Hepatocyte (in vitro differentiated cells): Measurements from ENCODE around the gene ATP9B. TPM values are rescaled to one million over a fixed set of nuclear protein-coding genes. Genes with fewer than 3 reads are reported as not detected.

ENCODE experiments used
- DNase-seq: peaks from one replicate; pipeline ENCODE4 v3.0.0-alpha.2; 2016; ENCODE audit warnings: low spot score
- H2AFZ ChIP-seq: fragments of 200-600 bp; sonication (generic); 2 replicates; pipeline ENCODE4 v1.6.0; 2016; ENCODE audit warnings: antibody characterized with exemption, mild to moderate bottlenecking
- H3K27ac ChIP-seq: fragments of 200-600 bp; sonication (generic); 2 replicates; pipeline ENCODE4 v1.5.1; 2016; ENCODE audit warnings: mild to moderate bottlenecking
- H3K27me3 ChIP-seq: fragments of 200-600 bp; sonication (generic); 2 replicates; pipeline ENCODE4 v1.6.1; 2016
- H3K36me3 ChIP-seq: fragments of 200-600 bp; sonication (generic); replicated peaks from 2 replicates; pipeline ENCODE4 v1.5.1; 2016; ENCODE audit warnings: low read depth; ENCODE audit not compliant: insufficient read depth
- H3K4me1 ChIP-seq: fragments of 200-600 bp; sonication (generic); 2 replicates; pipeline ENCODE4 v1.5.1; 2016; ENCODE audit warnings: mild to moderate bottlenecking, moderate library complexity; ENCODE audit not compliant: insufficient read depth
- H3K4me2 ChIP-seq: fragments of 200-600 bp; sonication (generic); 2 replicates; pipeline ENCODE4 v1.6.0; 2016
- H3K4me3 ChIP-seq: fragments of 200-600 bp; sonication (generic); 2 replicates; pipeline ENCODE4 v1.5.1; 2016; ENCODE audit warnings: mild to moderate bottlenecking
- H3K79me2 ChIP-seq: fragments of 200-600 bp; sonication (generic); 2 replicates; pipeline ENCODE4 v1.6.0; 2017; ENCODE audit warnings: mild to moderate bottlenecking
- H3K9me2 ChIP-seq: fragments of 200-600 bp; sonication (generic); replicated peaks from 2 replicates; pipeline ENCODE4 v1.6.0; 2017; ENCODE audit warnings: mild to moderate bottlenecking; ENCODE audit not compliant: insufficient read depth
- H3K9me3 ChIP-seq: fragments of 200-600 bp; sonication (generic); 2 replicates; pipeline ENCODE4 v1.5.1; 2016; ENCODE audit warnings: low read depth, mild to moderate bottlenecking
- H4K20me1 ChIP-seq: fragments of 200-600 bp; sonication (generic); 2 replicates; pipeline ENCODE4 v1.6.0; 2016; ENCODE audit warnings: mild to moderate bottlenecking; ENCODE audit not compliant: insufficient read depth, poor library complexity, severe bottlenecking
- EZH2 ChIP-seq: fragments of 200-600 bp; sonication (generic); IDR thresholded peaks from 2 replicates; pipeline ENCODE4 v1.6.1; 2016; ENCODE audit warnings: antibody characterized with exemption, mild to moderate bottlenecking, borderline replicate concordance
- EZH2phosphoT487 ChIP-seq: fragments of 200-600 bp; sonication (generic); IDR thresholded peaks from one replicate; pipeline ENCODE4 v1.6.1; 2018; ENCODE audit warnings: antibody characterized with exemption, mild to moderate bottlenecking, low read depth, moderate library complexity; ENCODE audit not compliant: unreplicated experiment, severe bottlenecking
- WGBS: methylation state at CpG from one replicate; pipeline ENCODE4 v1.1.6; 2016; ENCODE audit warnings: low lambda C conversion rate; ENCODE audit errors: missing lambda C conversion rate; 5-methylcytosine and 5-hydroxymethylcytosine counted together
- polyA plus RNA-seq: library from polyadenylated mRNA; unstranded; fragments of >200 nt; fragmentation: Nextera tagmentation; extraction: Ambion mirVana; gene quantifications from 2 replicates; pipeline ENCODE4 v1.2.1, GENCODE V29; 2016
- total RNA-seq: library from RNA; depleted of rRNA; stranded (reverse); fragments of >200 nt; gene quantifications from 2 replicates; pipeline ENCODE4 v1.2.3, GENCODE V29; 2014
- TF ChIP-seq, protein P1 (sequence below): fragments of 200-600 bp; sonication (generic); IDR thresholded peaks from 2 replicates; pipeline ENCODE4 v1.5.1; 2016; ENCODE audit warnings: antibody characterized with exemption, mild to moderate bottlenecking; ENCODE audit not compliant: poor library complexity

Gene ATP9B
- total and polyA plus RNA-seq, 2 experiments from 2014 or later = 14.6 to 23.8 TPM

GRCh38 chr18:79068341-79068936 is 755 bp upstream of the ATP9B start:
- no peaks in the 10 kb centered on the region for H3K27me3 ChIP-seq
- H4K20me1 ChIP-seq = no peaks in the 10 kb centered on the region
- peak overlapping the region; percentile 86 for H2AFZ ChIP-seq
- no peaks in the 10 kb centered on the region for H3K9me3 ChIP-seq
- H3K36me3 ChIP-seq = no peaks in the 10 kb centered on the region
- H3K4me3 ChIP-seq = no peak overlapping the region
- peak overlapping the region; percentile 82 for H3K27ac ChIP-seq
- peaks cover 11% of the 10 kb centered on the region for H3K4me1 ChIP-seq
- no peaks in the 10 kb centered on the region for H3K9me2 ChIP-seq
- peaks cover 29% of the 10 kb centered on the region for H3K79me2 ChIP-seq
- WGBS = 76% methylated on average over 42 of the region's 49 CpGs
- peak overlapping the region; percentile 76 for H3K4me2 ChIP-seq
- no peak for DNase-seq
- no peak for TF ChIP-seq EZH2phosphoT487
- TF ChIP-seq, protein P1, sequence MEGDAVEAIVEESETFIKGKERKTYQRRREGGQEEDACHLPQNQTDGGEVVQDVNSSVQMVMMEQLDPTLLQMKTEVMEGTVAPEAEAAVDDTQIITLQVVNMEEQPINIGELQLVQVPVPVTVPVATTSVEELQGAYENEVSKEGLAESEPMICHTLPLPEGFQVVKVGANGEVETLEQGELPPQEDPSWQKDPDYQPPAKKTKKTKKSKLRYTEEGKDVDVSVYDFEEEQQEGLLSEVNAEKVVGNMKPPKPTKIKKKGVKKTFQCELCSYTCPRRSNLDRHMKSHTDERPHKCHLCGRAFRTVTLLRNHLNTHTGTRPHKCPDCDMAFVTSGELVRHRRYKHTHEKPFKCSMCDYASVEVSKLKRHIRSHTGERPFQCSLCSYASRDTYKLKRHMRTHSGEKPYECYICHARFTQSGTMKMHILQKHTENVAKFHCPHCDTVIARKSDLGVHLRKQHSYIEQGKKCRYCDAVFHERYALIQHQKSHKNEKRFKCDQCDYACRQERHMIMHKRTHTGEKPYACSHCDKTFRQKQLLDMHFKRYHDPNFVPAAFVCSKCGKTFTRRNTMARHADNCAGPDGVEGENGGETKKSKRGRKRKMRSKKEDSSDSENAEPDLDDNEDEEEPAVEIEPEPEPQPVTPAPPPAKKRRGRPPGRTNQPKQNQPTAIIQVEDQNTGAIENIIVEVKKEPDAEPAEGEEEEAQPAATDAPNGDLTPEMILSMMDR = no peak
- TF ChIP-seq EZH2 = no peak

DNA sequence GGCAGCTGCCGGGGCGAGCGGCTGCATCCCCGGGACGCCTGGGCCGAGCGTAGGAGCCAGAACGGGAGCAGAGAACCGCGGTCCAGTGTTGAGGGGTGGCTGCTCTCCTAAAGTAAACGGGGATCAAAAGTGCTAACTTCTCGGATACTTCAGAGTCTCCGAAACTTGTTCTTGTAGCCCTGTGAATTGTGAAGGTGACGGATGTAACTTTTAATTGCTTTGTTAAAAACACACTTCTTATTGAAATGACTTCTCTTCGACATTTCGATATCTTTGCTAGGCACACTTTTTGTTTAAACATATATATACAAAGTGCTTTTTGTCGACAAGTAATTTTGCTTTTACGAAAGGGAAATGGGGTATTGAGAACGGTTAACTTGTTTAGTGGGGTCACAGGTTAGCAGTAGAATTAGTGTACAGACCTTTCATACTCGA is 540 bp downstream of the ATP9B start:
- Histone ChIP-seq H4K20me1 (no peaks in the 10 kb centered on the region), H2AFZ (peak overlapping the region; percentile 51), H3K27ac (peak overlapping the region; percentile 82), H3K4me2 (peak overlapping the region; percentile 82), H3K27me3 (no peaks in the 10 kb centered on the region), H3K36me3 (no peaks in the 10 kb centered on the region), H3K9me2 (no peaks in the 10 kb centered on the region), H3K9me3 (no peaks in the 10 kb centered on the region), H3K79me2 (peaks cover 42% of the 10 kb centered on the region), H3K4me3 (peak overlapping the region; percentile 41), H3K4me1 (peaks cover 11% of the 10 kb centered on the region)
- TF ChIP-seq EZH2 (no peak), EZH2phosphoT487 (no peak)
- TF ChIP-seq, protein P1 = no peak
- no peak for DNase-seq
- 3% methylated on average over 20 of the region's 20 CpGs for WGBS

- no peak for TF ChIP-seq EZH2phosphoT487
- TF ChIP-seq, protein P1 = no peak
- no peak for TF ChIP-seq EZH2
- H3K4me2 ChIP-seq = peak overlapping the region; percentile 82
- H3K9me3 ChIP-seq = no peaks in the 10 kb centered on the region
- no peaks in the 10 kb centered on the region for H3K36me3 ChIP-seq
- peak overlapping the region; percentile 82 for H3K27ac ChIP-seq
- H3K27me3 ChIP-seq = no peaks in the 10 kb centered on the region
- peaks cover 50% of the 10 kb centered on the region for H3K79me2 ChIP-seq
- H3K4me1 ChIP-seq = peaks cover 11% of the 10 kb centered on the region
- H4K20me1 ChIP-seq = no peaks in the 10 kb centered on the region
- H2AFZ ChIP-seq = peak overlapping the region; percentile 51
- peak overlapping the region; percentile 41 for H3K4me3 ChIP-seq
- DNase-seq = no peak
- 96% methylated on average over 3 of the region's 3 CpGs for WGBS
- H3K9me2 ChIP-seq = no peaks in the 10 kb centered on the region
Observed at GRCh38 chr18:79070486-79070885, 1.3 kb downstream of the ATP9B start.
